ENCODE results near the gene IKZF2.
A peak's percentile ranks its signal among the peaks of the same experiment; 100 is the strongest.

The IKZF2 gene

GRCh38 chr2:212994976-212995375 is 156.4 kb downstream of the IKZF2 start:
- H3K4me3 ChIP-seq (ENCODE audit: low read length): no peak overlapping the region
- no peak for TF ChIP-seq CTCF (conservative IDR thresholded peaks at IDR 0.05; ENCODE audit: low read length)
- no peak for DNase-seq (ENCODE audit: low read depth)

GRCh38 chr2:212991120-212991519 is 160.3 kb downstream of the IKZF2 start:
- no peak for DNase-seq (ENCODE audit: low read depth)
- no peak for TF ChIP-seq CTCF (conservative IDR thresholded peaks at IDR 0.05; ENCODE audit: low read length)
- H3K4me3 ChIP-seq (ENCODE audit: low read length): no peak overlapping the region

- H3K4me3 ChIP-seq (ENCODE audit: low read length): no peak overlapping the region
- TF ChIP-seq CTCF (conservative IDR thresholded peaks at IDR 0.05; ENCODE audit: low read length): no peak
- DNase-seq (ENCODE audit: low read depth): no peak
Observed at GRCh38 chr2:212990697-212991096, 160.7 kb downstream of the IKZF2 start.

GRCh38 chr2:212987492-212987891 is 163.9 kb downstream of the IKZF2 start:
- no peak for DNase-seq (ENCODE audit: low read depth)
- TF ChIP-seq CTCF (conservative IDR thresholded peaks at IDR 0.05; ENCODE audit: low read length): peak; percentile 43
- no peak overlapping the region for H3K4me3 ChIP-seq (ENCODE audit: low read length)

GRCh38 chr2:212984129-212984528 is 167.3 kb downstream of the IKZF2 start:
- no peak for DNase-seq (ENCODE audit: low read depth)
- TF ChIP-seq CTCF (conservative IDR thresholded peaks at IDR 0.05; ENCODE audit: low read length): no peak
- no peak overlapping the region for H3K4me3 ChIP-seq (ENCODE audit: low read length)

- no peak overlapping the region for H3K4me3 ChIP-seq (ENCODE audit: low read length)
- no peak for DNase-seq (ENCODE audit: low read depth)
- no peak for TF ChIP-seq CTCF (conservative IDR thresholded peaks at IDR 0.05; ENCODE audit: low read length)
Observed at GRCh38 chr2:212979799-212980198, 171.6 kb downstream of the IKZF2 start.

- no peak overlapping the region for H3K4me3 ChIP-seq (ENCODE audit: low read length)
- no peak for TF ChIP-seq CTCF (conservative IDR thresholded peaks at IDR 0.05; ENCODE audit: low read length)
- no peak for DNase-seq (ENCODE audit: low read depth)
Observed at GRCh38 chr2:212979046-212979612, 172.3 kb downstream of the IKZF2 start.

Data from AG10803 (cell line).